ENCODE measurements around the gene LARGE2. TPM values are rescaled to one million over a fixed set of nuclear protein-coding genes. Genes with fewer than 3 reads are reported as not detected.

LARGE2 gene
- total RNA-seq, 1 donor from 2014 or later = 2.2 TPM

GRCh38 chr11:45913942-45914635 is 8.4 kb upstream of the LARGE2 start:
- DNase-seq (ENCODE audit: low spot score) = no peak

- DNase-seq (ENCODE audit: low spot score) = no peak
Measured at GRCh38 chr11:45915446-45915845, 7.0 kb upstream of the LARGE2 start.

- DNase-seq (ENCODE audit: low spot score) = no peak
Measured at GRCh38 chr11:45917286-45917622, 5.2 kb upstream of the LARGE2 start.

- DNase-seq (ENCODE audit: low spot score) = peak; percentile 98
Measured at GRCh38 chr11:45917623-45918330, 4.7 kb upstream of the LARGE2 start, which contains the start of gene PEX16. PEX16 (minus strand) TSS chr11:45917877; CDS start chr11:45917811, 66 bp downstream.

GRCh38 chr11:45918331-45918941 is 4.0 kb upstream of the LARGE2 start:
- peak; percentile 77 for DNase-seq (ENCODE audit: low spot score)

- DNase-seq (ENCODE audit: low spot score) = no peak
Measured at GRCh38 chr11:45918962-45919675, 3.3 kb upstream of the LARGE2 start.

- DNase-seq (ENCODE audit: low spot score) = no peak
Measured at GRCh38 chr11:45919806-45920530, 2.5 kb upstream of the LARGE2 start.

GRCh38 chr11:45920531-45921477 is 1.7 kb upstream of the LARGE2 start:
- DNase-seq (ENCODE audit: low spot score) = no peak

GRCh38 chr11:45921561-45922424 is 663 bp upstream of the LARGE2 start:
- no peak for DNase-seq (ENCODE audit: low spot score)

GRCh38 chr11:45924036-45924915 is 1.8 kb downstream of the LARGE2 start:
- no peak for DNase-seq (ENCODE audit: low spot score)

GRCh38 chr11:45924927-45925326 is 2.5 kb downstream of the LARGE2 start:
- no peak for DNase-seq (ENCODE audit: low spot score)

GRCh38 chr11:45925550-45925949 is 3.1 kb downstream of the LARGE2 start:
- no peak for DNase-seq (ENCODE audit: low spot score)

GRCh38 chr11:45926001-45926401 is 3.5 kb downstream of the LARGE2 start:
- DNase-seq (ENCODE audit: low spot score) = no peak

GRCh38 chr11:45926536-45927331 is 4.3 kb downstream of the LARGE2 start:
- no peak for DNase-seq (ENCODE audit: low spot score)

- DNase-seq (ENCODE audit: low spot score) = no peak
Measured at GRCh38 chr11:45927332-45927683, 4.9 kb downstream of the LARGE2 start.

- DNase-seq (ENCODE audit: low spot score) = no peak
Measured at GRCh38 chr11:45927684-45928413, 5.4 kb downstream of the LARGE2 start.
